Coronary artery (tissue), 2 donors: Measurements from ENCODE around the gene PPP1R14D.
A peak's percentile ranks its signal among the peaks of the same experiment; 100 is the strongest.

Experiments used
- DNase-seq: peaks from one replicate; pipeline ENCODE4 v3.0.0-alpha.2; 2017; ENCODE audit warnings: low spot score
- H3K27ac ChIP-seq, 2 donors: fragments of 200-600 bp; sonication (generic); one replicate each; pipeline ENCODE4 v1.5.1; 2016 to 2019
- H3K4me3 ChIP-seq: fragments of 200-600 bp; sonication (generic); 2 replicates; pipeline ENCODE4 v1.5.1; 2016; ENCODE audit warnings: mild to moderate bottlenecking, moderate library complexity
- CTCF ChIP-seq: fragments of 200-600 bp; sonication (generic); IDR thresholded peaks from one replicate; pipeline ENCODE4 v1.5.1; 2019; ENCODE audit warnings: antibody characterized with exemption

The PPP1R14D gene

GRCh38 chr15:40843885-40844695, 15.6 kb upstream of the PPP1R14D start, which contains the start of gene SPINT1:
SPINT1 (plus strand) TSS chr15:40844048; CDS start chr15:40844555, 507 bp downstream.
- DNase-seq, result no peak
- TF ChIP-seq CTCF, result no peak
- Histone ChIP-seq H3K4me3 (peak within 1 kb of the TSS; percentile 72), H3K27ac (no peak within 1 kb of the TSS)

- Histone ChIP-seq H3K4me3 (peak overlapping the region; percentile 72), H3K27ac (no peak overlapping the region)
- TF ChIP-seq CTCF, result no peak
- DNase-seq, result no peak
These were observed 14.9 kb upstream of the PPP1R14D start for GRCh38 chr15:40843261-40843884.

- DNase-seq, result no peak
- no peak for TF ChIP-seq CTCF
- Histone ChIP-seq H3K27ac (no peak overlapping the region), H3K4me3 (no peak overlapping the region)
These were observed 13.2 kb upstream of the PPP1R14D start for GRCh38 chr15:40841741-40842140.

GRCh38 chr15:40838756-40839155, 10.2 kb upstream of the PPP1R14D start:
- no peak for DNase-seq
- no peak overlapping the region for H3K27ac ChIP-seq

GRCh38 chr15:40836020-40836419, 7.5 kb upstream of the PPP1R14D start:
- Histone ChIP-seq H3K4me3 (no peak overlapping the region), H3K27ac (no peak overlapping the region)
- TF ChIP-seq CTCF, result no peak
- no peak for DNase-seq

More at GRCh38 chr15:40838756-40839155, 10.2 kb upstream of the PPP1R14D start:
- no peak overlapping the region for H3K4me3 ChIP-seq
- no peak for TF ChIP-seq CTCF

- no peak for TF ChIP-seq CTCF
- DNase-seq, result no peak
- H3K27ac ChIP-seq, result no peak overlapping the region
- no peak overlapping the region for H3K4me3 ChIP-seq
These were observed 4.4 kb upstream of the PPP1R14D start for GRCh38 chr15:40832903-40833302.

- Histone ChIP-seq H3K27ac (no peak overlapping the region), H3K4me3 (no peak overlapping the region)
- no peak for TF ChIP-seq CTCF
- no peak for DNase-seq
These were observed 3.4 kb upstream of the PPP1R14D start for GRCh38 chr15:40831861-40832260.
